Measurements from ENCODE around the gene CNPY1. TPM values are rescaled to one million over a fixed set of nuclear protein-coding genes. Genes with fewer than 3 reads are reported as not detected.
A peak's percentile ranks its signal among the peaks of the same experiment; 100 is the strongest.

Gene CNPY1
- total RNA-seq, 1 donor from 2014 or later: not detected

- TF ChIP-seq, protein P1, sequence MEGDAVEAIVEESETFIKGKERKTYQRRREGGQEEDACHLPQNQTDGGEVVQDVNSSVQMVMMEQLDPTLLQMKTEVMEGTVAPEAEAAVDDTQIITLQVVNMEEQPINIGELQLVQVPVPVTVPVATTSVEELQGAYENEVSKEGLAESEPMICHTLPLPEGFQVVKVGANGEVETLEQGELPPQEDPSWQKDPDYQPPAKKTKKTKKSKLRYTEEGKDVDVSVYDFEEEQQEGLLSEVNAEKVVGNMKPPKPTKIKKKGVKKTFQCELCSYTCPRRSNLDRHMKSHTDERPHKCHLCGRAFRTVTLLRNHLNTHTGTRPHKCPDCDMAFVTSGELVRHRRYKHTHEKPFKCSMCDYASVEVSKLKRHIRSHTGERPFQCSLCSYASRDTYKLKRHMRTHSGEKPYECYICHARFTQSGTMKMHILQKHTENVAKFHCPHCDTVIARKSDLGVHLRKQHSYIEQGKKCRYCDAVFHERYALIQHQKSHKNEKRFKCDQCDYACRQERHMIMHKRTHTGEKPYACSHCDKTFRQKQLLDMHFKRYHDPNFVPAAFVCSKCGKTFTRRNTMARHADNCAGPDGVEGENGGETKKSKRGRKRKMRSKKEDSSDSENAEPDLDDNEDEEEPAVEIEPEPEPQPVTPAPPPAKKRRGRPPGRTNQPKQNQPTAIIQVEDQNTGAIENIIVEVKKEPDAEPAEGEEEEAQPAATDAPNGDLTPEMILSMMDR (IDR thresholded peaks at IDR 0.05): no peak
- no peaks in the 10 kb centered on the region for H3K9me3 ChIP-seq
- no peaks in the 10 kb centered on the region for H3K27me3 ChIP-seq (ENCODE audit: low read depth)
- peak overlapping the region; percentile 72 for H3K27ac ChIP-seq
- DNase-seq (peak; percentile 93), ATAC-seq (peak; percentile 91 to 92)
- H3K36me3 ChIP-seq: no peaks in the 10 kb centered on the region
- H3K4me1 ChIP-seq: peaks cover 15% of the 10 kb centered on the region
- H3K4me3 ChIP-seq: no peak overlapping the region
- intact Hi-C loops (cut with DNase I): no loop called here
Observed at GRCh38 chr7:155590215-155591018, 44.1 kb upstream of the CNPY1 start.

DNA sequence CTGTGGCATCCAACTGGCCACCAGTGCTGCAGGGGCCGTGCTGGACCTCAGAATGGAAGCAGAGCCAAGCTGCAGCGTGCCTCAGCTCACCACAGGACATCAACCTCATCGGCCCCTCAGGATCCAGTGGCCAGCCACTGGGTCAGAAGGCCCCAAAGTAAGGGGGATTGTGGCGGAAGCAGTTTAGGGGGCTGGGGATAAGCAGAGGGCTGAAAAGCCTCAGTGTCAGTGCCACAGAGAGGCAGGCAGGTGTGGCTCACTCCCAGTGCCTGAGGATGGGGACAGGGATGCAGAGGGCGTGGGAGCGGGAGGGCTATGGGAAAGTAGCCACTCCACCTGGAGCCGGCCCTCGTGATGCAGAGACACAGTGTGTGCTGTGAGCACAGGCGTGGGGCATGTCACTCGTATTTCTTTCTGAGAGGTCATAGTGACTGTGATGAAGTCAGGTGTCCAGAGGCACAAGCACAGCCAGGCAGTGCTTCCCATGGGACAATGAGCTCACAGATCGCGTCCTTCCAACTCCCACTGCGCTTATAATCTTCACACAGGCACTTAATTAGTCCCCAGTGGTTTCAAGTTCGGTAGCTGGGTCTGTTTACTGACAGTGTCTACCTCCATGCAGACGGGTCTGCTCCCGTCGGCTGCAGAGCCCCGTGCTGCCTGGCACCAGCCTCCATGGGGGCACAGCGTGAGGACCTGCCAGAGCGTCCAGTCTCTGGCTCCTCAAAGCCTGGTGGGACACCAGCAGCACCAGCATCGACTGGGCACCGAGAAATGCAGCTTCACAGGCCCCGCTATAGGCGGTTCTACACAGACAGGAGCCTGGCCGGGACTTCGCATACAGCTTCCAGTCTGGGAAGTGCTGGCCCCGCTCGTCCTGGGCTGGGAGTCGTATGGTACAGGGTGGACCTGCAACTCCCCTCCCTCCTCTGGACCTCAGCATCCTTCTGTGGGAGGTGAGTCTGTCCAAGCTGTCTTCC is 42.9 kb upstream of the CNPY1 start:
- TF ChIP-seq, protein P1 (IDR thresholded peaks at IDR 0.05): no peak
- ATAC-seq (no peak), DNase-seq (no peak)
- H3K4me3 ChIP-seq: no peak overlapping the region
- H3K4me1 ChIP-seq: peaks cover 15% of the 10 kb centered on the region
- no peaks in the 10 kb centered on the region for H3K36me3 ChIP-seq
- peaks cover 6% of the 10 kb centered on the region for H3K27me3 ChIP-seq (ENCODE audit: low read depth)
- intact Hi-C loops (cut with DNase I): no loop called here
- H3K9me3 ChIP-seq: no peaks in the 10 kb centered on the region
- H3K27ac ChIP-seq: peak overlapping the region; percentile 72

- no peak for ATAC-seq
- no peak overlapping the region for H3K4me3 ChIP-seq
- no peaks in the 10 kb centered on the region for H3K9me3 ChIP-seq
- intact Hi-C loops (cut with DNase I): no loop called here
- H3K4me1 ChIP-seq: peaks cover 15% of the 10 kb centered on the region
- TF ChIP-seq, protein P1 (IDR thresholded peaks at IDR 0.05): no peak
- no peak overlapping the region for H3K27ac ChIP-seq
- H3K27me3 ChIP-seq (ENCODE audit: low read depth): peaks cover 7% of the 10 kb centered on the region
- no peaks in the 10 kb centered on the region for H3K36me3 ChIP-seq
- no peak for DNase-seq
Observed at GRCh38 chr7:155588468-155588998, 42.2 kb upstream of the CNPY1 start.

DNA sequence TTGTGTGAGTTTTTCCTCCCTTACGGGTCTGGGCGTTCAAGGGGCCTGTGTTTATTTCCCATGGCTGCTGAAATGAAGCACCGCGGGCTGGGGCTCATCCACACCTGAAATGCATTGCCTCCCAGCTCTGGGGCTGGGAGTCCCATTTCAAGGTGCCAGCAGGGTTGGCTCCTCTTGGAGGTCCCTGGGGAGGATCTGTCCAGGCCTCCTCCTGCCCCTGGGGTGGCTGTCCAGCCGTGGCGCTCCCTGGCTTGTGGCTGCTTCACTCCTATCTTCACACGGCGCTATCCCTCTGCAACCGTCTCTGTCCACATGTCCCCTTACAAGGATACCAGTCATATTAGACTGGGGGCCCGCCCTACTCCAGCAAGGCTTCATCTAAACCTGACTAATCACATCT is 41.1 kb upstream of the CNPY1 start:
- no peak overlapping the region for H3K4me3 ChIP-seq
- no peaks in the 10 kb centered on the region for H3K36me3 ChIP-seq
- H3K9me3 ChIP-seq: no peaks in the 10 kb centered on the region
- peaks cover 15% of the 10 kb centered on the region for H3K4me1 ChIP-seq
- no peak for DNase-seq
- no peak for ATAC-seq
- intact Hi-C loops (cut with DNase I): no loop called here
- peaks cover 7% of the 10 kb centered on the region for H3K27me3 ChIP-seq (ENCODE audit: low read depth)
- TF ChIP-seq, protein P1 (IDR thresholded peaks at IDR 0.05): no peak
- H3K27ac ChIP-seq: no peak overlapping the region

DNA sequence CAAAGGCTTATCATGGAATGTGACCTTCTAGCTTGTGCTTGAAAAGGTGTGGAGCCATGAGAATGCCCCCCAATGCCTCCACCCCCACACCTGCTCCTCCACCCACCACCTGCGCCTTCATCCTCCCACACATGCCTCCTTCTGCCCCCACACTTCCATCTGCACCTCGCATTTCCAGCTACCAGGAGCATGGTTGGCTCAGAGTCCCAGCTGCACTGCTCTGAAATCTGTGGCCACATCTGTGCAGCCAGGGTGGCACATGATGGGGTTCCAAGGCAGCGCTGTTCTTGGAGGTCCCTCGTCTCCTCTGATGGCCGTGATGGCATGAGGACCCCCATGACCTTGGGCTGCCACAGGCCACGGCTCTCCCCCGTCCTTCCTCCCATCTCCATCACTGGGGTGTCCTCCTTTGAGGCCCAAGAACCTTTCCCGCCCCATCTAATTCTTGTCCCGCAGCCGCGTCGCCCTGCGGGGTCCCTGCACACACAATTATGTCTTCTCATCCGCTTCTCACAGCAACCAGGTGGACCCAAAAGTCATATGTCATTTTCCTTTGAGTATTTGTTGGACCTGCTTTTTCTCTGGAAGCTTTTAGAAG is 40.6 kb upstream of the CNPY1 start:
- TF ChIP-seq, protein P1 (IDR thresholded peaks at IDR 0.05): no peak

More for the DNA sequence above, 40.6 kb upstream of the CNPY1 start:
- peaks cover 7% of the 10 kb centered on the region for H3K27me3 ChIP-seq (ENCODE audit: low read depth)
- ATAC-seq (no peak), DNase-seq (no peak)
- H3K4me3 ChIP-seq: no peak overlapping the region
- peaks cover 15% of the 10 kb centered on the region for H3K4me1 ChIP-seq
- no peaks in the 10 kb centered on the region for H3K9me3 ChIP-seq
- no peak overlapping the region for H3K27ac ChIP-seq
- H3K36me3 ChIP-seq: no peaks in the 10 kb centered on the region
- intact Hi-C loops (cut with DNase I): no loop called here

Data from lower lobe of right lung (tissue), 2 donors.